G401 (cell line): Measurements from ENCODE around the gene TSPAN6. TPM values are rescaled to one million over a fixed set of nuclear protein-coding genes. Genes with fewer than 3 reads are reported as not detected.

Experiments used
- DNase-seq: peaks from one replicate; pipeline ENCODE4 v3.0.0-alpha.2; 2015; ENCODE audit warnings: low spot score
- in situ Hi-C: cut with HindIII; loops from 2 replicates; pipeline ENCODE4 v1.10.0; 2016; ENCODE audit warnings: low sequenced_read_pairs, mixed read lengths
- total RNA-seq: library from RNA; depleted of rRNA; stranded (reverse); fragments of >200 nt; shearing (Covaris generic); gene quantifications from 2 replicates; pipeline ENCODE4 v1.2.3, GENCODE V29; 2014

Gene TSPAN6
- total RNA-seq, 1 experiment from 2014 or later, result 110 TPM

GRCh38 chrX:100648458-100649417 lies 12.1 kb upstream of the TSPAN6 start:
- in situ Hi-C loops, result no loop called here
- DNase-seq, result no peak

- in situ Hi-C loops, result no loop called here
These were observed 11.1 kb upstream of the TSPAN6 start for GRCh38 chrX:100647739-100648138.

GRCh38 chrX:100647095-100647494 lies 10.5 kb upstream of the TSPAN6 start:
- in situ Hi-C loops, result no loop called here
- DNase-seq, result no peak

More at GRCh38 chrX:100647739-100648138, 11.1 kb upstream of the TSPAN6 start:
- no peak for DNase-seq

GRCh38 chrX:100645106-100645505 lies 8.5 kb upstream of the TSPAN6 start:
- in situ Hi-C loops, result no loop called here
- DNase-seq, result no peak

- in situ Hi-C loops, result no loop called here
- no peak for DNase-seq
These were observed 7.6 kb upstream of the TSPAN6 start, which contains the start of gene SRPX2 for GRCh38 chrX:100643956-100644860. SRPX2 (plus strand) TSS chrX:100644199; CDS start chrX:100646323, 2,124 bp downstream.

GRCh38 chrX:100643212-100643611 lies 6.6 kb upstream of the TSPAN6 start:
- in situ Hi-C loops, result no loop called here

GRCh38 chrX:100642290-100642689 lies 5.7 kb upstream of the TSPAN6 start:
- DNase-seq, result no peak
- in situ Hi-C loops, result no loop called here

More at GRCh38 chrX:100643212-100643611, 6.6 kb upstream of the TSPAN6 start:
- no peak for DNase-seq

- in situ Hi-C loops, result no loop called here
- DNase-seq, result no peak
These were observed 651 bp downstream of the TSPAN6 start for GRCh38 chrX:100635989-100636320.

- DNase-seq, result no peak
- in situ Hi-C loops, result no loop called here
These were observed 1.6 kb downstream of the TSPAN6 start for GRCh38 chrX:100635040-100635439.

GRCh38 chrX:100625985-100626491 lies 10.6 kb downstream of the TSPAN6 start:
- DNase-seq, result no peak
- in situ Hi-C loops, result no loop called here

GRCh38 chrX:100623001-100623400 lies 13.6 kb downstream of the TSPAN6 start:
- no peak for DNase-seq
- in situ Hi-C loops, result no loop called here

- DNase-seq, result peak; percentile 9
- in situ Hi-C loops, result no loop called here
These were observed 21.6 kb downstream of the TSPAN6 start for GRCh38 chrX:100615005-100615404.

- DNase-seq, result no peak
- in situ Hi-C loops, result no loop called here
These were observed 24.7 kb downstream of the TSPAN6 start for GRCh38 chrX:100611951-100612350.

- in situ Hi-C loops, result no loop called here
- no peak for DNase-seq
These were observed 27.0 kb downstream of the TSPAN6 start for GRCh38 chrX:100609591-100609990.

- in situ Hi-C loops, result no loop called here
- DNase-seq, result no peak
These were observed 29.9 kb downstream of the TSPAN6 start for GRCh38 chrX:100606753-100607152.

GRCh38 chrX:100600758-100601157 lies 35.8 kb downstream of the TSPAN6 start:
- DNase-seq, result no peak
- in situ Hi-C loops, result no loop called here

GRCh38 chrX:100600340-100600739 lies 36.3 kb downstream of the TSPAN6 start:
- no peak for DNase-seq
- in situ Hi-C loops, result no loop called here

GRCh38 chrX:100599456-100599855 lies 37.1 kb downstream of the TSPAN6 start:
- no peak for DNase-seq
- in situ Hi-C loops, result no loop called here

GRCh38 chrX:100596601-100597000 lies 40.0 kb downstream of the TSPAN6 start:
- in situ Hi-C loops, result no loop called here
- DNase-seq, result no peak

- in situ Hi-C loops, result no loop called here
These were observed 43.0 kb downstream of the TSPAN6 start for GRCh38 chrX:100593581-100593980.

More at GRCh38 chrX:100593581-100593980, 43.0 kb downstream of the TSPAN6 start:
- no peak for DNase-seq
